Ecto neural progenitor cell (in vitro differentiated cells): Measurements from ENCODE around the gene PPM1J.
A peak's percentile ranks its signal among the peaks of the same experiment; 100 is the strongest.
"Not testable (repeated sequence)": the region's sequence is repeated elsewhere in the genome, so short reads cannot be mapped to it uniquely, and the experiment has no call there.

Source experiments
- DNase-seq: peaks from one replicate; pipeline ENCODE4 v3.0.0-alpha.2; 2018; ENCODE audit warnings: low spot score

The PPM1J gene, protein sequence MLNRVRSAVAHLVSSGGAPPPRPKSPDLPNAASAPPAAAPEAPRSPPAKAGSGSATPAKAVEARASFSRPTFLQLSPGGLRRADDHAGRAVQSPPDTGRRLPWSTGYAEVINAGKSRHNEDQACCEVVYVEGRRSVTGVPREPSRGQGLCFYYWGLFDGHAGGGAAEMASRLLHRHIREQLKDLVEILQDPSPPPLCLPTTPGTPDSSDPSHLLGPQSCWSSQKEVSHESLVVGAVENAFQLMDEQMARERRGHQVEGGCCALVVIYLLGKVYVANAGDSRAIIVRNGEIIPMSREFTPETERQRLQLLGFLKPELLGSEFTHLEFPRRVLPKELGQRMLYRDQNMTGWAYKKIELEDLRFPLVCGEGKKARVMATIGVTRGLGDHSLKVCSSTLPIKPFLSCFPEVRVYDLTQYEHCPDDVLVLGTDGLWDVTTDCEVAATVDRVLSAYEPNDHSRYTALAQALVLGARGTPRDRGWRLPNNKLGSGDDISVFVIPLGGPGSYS

GRCh38 chr1:112715264-112716053 lies at the start of gene PPM1J:
TSS of gene PPM1J (minus strand) at chr1:112715332. CDS start at chr1:112715301, 31 bp downstream.
- peak; percentile 97 for DNase-seq

DNA sequence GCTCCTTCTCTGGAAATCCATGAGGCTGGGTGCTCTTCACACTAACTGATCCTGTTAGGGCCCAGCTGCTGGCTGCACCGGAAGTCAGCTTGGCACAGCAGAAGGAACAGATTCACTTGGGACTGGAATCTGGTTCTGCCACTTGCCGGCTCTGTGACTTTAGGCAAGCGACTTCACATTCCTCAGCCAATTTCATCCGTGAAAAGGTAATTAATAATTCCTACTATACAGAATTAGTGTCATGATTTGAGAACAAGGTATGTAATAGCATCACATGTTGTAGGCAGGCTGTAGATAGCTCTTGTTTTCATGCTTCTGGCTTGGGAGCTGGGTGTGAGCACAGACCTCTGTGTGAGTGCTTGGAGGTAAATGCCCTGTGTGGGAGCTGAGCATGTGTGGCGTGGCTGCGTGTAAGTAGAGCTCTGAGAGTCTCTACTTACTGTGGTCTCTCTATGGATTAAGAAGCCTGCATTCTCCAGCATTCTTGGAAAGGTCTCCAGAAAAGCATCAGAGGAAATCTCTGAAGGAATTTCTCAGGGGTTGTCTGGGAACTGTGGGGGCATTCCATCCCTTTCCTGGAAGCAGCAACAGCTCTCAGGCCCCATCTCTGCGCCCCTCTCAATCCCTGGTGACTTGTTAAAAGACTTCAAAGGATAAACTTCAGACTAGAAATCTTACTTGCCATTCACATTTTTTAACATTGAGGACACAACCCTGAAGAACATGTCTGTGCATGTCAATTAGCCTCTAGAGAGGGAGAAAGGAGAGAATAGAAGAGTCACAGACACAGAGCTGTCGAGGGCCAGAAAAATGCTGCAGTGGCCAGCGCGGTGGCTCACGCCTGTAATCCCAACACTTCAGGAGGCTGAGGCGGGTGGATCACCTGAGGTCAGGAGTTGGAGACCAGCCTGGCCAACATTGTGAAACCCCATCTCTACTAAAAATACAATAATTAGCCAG lies 47.7 kb upstream of the PPM1J start:
- no peak for DNase-seq

- no peak for DNase-seq
These were observed 46.8 kb upstream of the PPM1J start for GRCh38 chr1:112761714-112762480.

- DNase-seq: no peak
These were observed 44.1 kb upstream of the PPM1J start for GRCh38 chr1:112759228-112759627.

GRCh38 chr1:112754116-112754628 lies 39.0 kb upstream of the PPM1J start:
- DNase-seq: no peak

GRCh38 chr1:112748396-112748795 lies 33.3 kb upstream of the PPM1J start:
- no peak for DNase-seq

- peak; percentile 69 for DNase-seq
These were observed 29.0 kb upstream of the PPM1J start for GRCh38 chr1:112744009-112744578.

- DNase-seq: no peak
These were observed 28.3 kb upstream of the PPM1J start for GRCh38 chr1:112743174-112744008.

GRCh38 chr1:112737573-112737972 lies 22.4 kb upstream of the PPM1J start:
- DNase-seq: no peak

GRCh38 chr1:112735752-112736151 lies 20.6 kb upstream of the PPM1J start:
- DNase-seq: no peak

- no peak for DNase-seq
These were observed 16.3 kb upstream of the PPM1J start for GRCh38 chr1:112731451-112731850.

GRCh38 chr1:112729909-112730308 lies 14.8 kb upstream of the PPM1J start:
- no peak for DNase-seq

DNA sequence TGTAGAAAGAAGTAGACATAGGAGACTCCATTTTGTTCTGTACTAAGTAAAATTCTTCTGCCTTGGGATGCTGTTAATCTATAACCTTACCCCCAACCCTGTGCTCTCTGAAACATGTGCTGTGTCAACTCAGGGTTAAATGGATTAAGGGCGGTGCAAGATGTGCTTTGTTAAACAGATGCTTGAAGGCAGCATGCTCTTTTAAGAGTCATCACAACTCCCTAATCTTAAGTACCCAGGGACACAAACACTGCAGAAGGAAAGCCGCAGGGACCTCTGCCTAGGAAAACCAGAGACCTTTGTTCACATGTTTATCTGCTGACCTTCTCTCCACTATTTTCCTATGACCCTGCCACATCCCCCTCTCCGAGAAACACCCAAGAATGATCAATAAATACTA lies 13.9 kb upstream of the PPM1J start:
- not testable (repeated sequence) for DNase-seq

DNA sequence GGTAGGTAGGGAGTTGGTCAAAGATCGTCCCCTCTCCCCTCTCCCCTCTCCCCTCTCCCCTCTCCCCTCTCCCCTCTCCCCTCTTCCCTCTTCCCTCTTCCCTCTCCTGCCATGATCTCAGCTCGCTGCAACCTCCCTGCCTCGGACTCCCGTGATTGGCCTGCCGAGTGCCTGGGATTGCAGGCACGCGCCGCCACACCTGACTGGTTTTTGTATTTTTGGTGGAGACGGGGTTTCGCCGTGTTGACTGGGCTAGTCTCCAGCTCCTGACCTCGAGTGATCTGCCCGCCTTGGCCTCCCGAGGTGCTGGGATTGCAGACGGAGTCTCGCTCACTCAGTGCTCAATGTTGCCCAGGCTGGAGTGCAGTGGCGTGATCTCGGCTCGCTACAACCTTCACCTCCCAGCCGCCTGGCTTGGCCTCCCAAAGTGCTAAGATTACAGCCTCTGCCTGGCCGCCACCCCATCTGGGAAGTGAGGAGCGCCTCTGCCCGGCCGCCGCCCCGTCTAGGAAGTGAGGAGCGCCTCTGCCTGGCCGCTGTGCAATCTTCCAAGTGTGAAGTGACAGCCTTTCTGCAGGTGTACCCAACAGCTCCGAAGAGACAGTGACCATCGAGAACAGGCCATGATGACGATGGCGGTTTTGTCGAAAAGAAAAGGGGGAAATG lies 13.3 kb upstream of the PPM1J start:
- DNase-seq: not testable (repeated sequence)

GRCh38 chr1:112727716-112728115 lies 12.6 kb upstream of the PPM1J start:
- DNase-seq: peak; percentile 37

DNA sequence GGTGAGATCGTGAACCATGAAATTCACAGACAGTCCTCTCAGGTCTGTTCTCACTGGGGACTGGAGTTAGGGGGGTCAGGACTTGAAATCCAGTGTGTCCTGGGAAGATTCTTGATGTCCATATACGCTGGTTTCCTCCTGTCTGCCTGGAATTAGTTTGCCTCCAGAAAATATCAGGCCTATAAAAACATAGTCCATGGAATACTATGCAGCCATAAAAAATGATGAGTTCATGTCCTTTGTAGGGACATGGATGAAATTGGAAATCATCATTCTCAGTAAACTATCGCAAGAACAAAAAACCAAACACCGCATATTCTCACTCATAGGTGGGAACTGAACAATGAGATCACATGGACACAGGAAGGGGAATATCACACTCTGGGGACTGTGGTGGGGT lies 9.1 kb upstream of the PPM1J start:
- not testable (repeated sequence) for DNase-seq

GRCh38 chr1:112723511-112723839 lies 8.3 kb upstream of the PPM1J start:
- no peak for DNase-seq

- DNase-seq: peak; percentile 86
These were observed 7.7 kb upstream of the PPM1J start for GRCh38 chr1:112722601-112723510.
